SK-N-MC (cell line): ENCODE measurements around the gene ERGIC1.
"Not testable (repeated sequence)": the region's sequence is repeated elsewhere in the genome, so short reads cannot be mapped to it uniquely, and the experiment has no call there.

Source experiments
- DNase-seq: peaks from one replicate; pipeline ENCODE4 v3.0.0-alpha.2; 2011; ENCODE audit warnings: low read depth, low spot score
- H3K27ac ChIP-seq: fragments of 200-600 bp; sonication (generic); 2 replicates; pipeline ENCODE4 v1.5.1; 2016; ENCODE audit warnings: mixed run types
- H3K36me3 ChIP-seq: fragments of 200-600 bp; sonication (generic); 2 replicates; pipeline ENCODE4 v1.6.1; 2017; ENCODE audit warnings: antibody characterized with exemption, low read length, mixed read lengths; ENCODE audit not compliant: insufficient read depth
- H3K4me3 ChIP-seq: fragments of 200-600 bp; sonication (generic); 2 replicates; pipeline ENCODE4 v1.5.1; 2016
- H3K9ac ChIP-seq: fragments of 200-600 bp; sonication (generic); 2 replicates; pipeline ENCODE4 v1.8.0; 2017; ENCODE audit warnings: mixed run types, mixed read lengths; ENCODE audit not compliant: insufficient read length
- H3K9me3 ChIP-seq: fragments of 200-600 bp; sonication (generic); 2 replicates; pipeline ENCODE4 v1.6.1; 2017; ENCODE audit warnings: low read depth, mild to moderate bottlenecking, antibody characterized with exemption, low read length, moderate library complexity, mixed read lengths
- EZH2 ChIP-seq: fragments of 200-600 bp; sonication (generic); IDR thresholded peaks from one replicate; pipeline ENCODE4 v1.6.1; 2017; ENCODE audit warnings: antibody characterized with exemption
- FOXP2 ChIP-seq: optimal IDR thresholded peaks from 2 replicates; pipeline ENCODE3; 2011; ENCODE audit warnings: mild to moderate bottlenecking, moderate library complexity; ENCODE audit not compliant: insufficient read depth; ENCODE audit errors: extremely low read length, control extremely low read depth
- POLR2AphosphoS5 ChIP-seq: IDR thresholded peaks from 2 replicates; pipeline ENCODE4 v1.6.1; 2012; ENCODE audit warnings: mild to moderate bottlenecking, low read depth, low read length, borderline replicate concordance

ERGIC1 gene

GRCh38 chr5:172891716-172892421 is 57.8 kb downstream of the ERGIC1 start:
- TF ChIP-seq FOXP2 (no peak), POLR2AphosphoS5 (no peak), EZH2 (no peak)
- Histone ChIP-seq H3K36me3 (no peaks in the 10 kb centered on the region), H3K27ac (no peak overlapping the region), H3K4me3 (no peak overlapping the region), H3K9ac (no peak overlapping the region), H3K9me3 (no peaks in the 10 kb centered on the region)
- no peak for DNase-seq

- no peak overlapping the region for H3K27ac ChIP-seq
- no peaks in the 10 kb centered on the region for H3K9me3 ChIP-seq
- TF ChIP-seq POLR2AphosphoS5 (no peak), EZH2 (no peak), FOXP2 (no peak)
- no peak overlapping the region for H3K4me3 ChIP-seq
- no peak overlapping the region for H3K9ac ChIP-seq
- no peaks in the 10 kb centered on the region for H3K36me3 ChIP-seq
- no peak for DNase-seq
Observed at GRCh38 chr5:172892713-172893112, 58.7 kb downstream of the ERGIC1 start.

DNA sequence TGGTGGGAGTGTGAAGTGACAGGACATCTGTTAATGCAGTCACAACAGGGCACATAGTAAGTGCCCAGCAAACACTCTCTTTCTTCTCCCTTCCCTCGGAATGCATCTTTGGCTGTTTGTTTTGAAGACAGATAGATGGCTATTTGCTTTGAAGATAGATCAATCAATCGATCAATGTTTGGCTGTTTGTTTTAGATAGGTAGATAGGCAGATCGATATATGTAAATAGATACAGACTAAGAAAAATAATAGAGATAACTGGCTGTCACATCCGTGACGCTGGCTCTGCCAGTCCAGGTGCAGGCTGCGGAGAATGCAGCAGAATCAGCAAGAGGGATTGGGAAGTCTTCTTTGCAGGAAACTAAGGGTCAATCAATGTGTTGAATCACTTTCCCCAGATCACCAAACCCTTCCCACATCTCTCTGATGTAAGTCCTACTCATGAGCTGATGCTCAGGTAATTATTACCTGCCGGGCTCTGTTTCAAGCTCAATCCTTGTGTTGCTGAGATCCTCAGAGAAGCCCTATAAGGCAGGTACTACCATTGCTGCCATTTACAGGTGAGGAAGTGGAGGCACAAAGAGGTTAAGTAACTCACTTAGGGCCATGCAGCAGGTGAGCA is 60.8 kb downstream of the ERGIC1 start:
- H3K27ac ChIP-seq = no peak overlapping the region
- no peaks in the 10 kb centered on the region for H3K36me3 ChIP-seq
- no peak overlapping the region for H3K4me3 ChIP-seq
- no peak for DNase-seq
- no peaks in the 10 kb centered on the region for H3K9me3 ChIP-seq
- H3K9ac ChIP-seq = no peak overlapping the region
- TF ChIP-seq FOXP2 = no peak
- no peak for TF ChIP-seq EZH2
- TF ChIP-seq POLR2AphosphoS5 = no peak

GRCh38 chr5:172895549-172895948 is 61.5 kb downstream of the ERGIC1 start:
- DNase-seq = no peak
- Histone ChIP-seq H3K36me3 (no peaks in the 10 kb centered on the region), H3K27ac (no peak overlapping the region)

GRCh38 chr5:172896465-172896864 is 62.4 kb downstream of the ERGIC1 start:
- no peak for TF ChIP-seq EZH2
- no peak for TF ChIP-seq POLR2AphosphoS5
- TF ChIP-seq FOXP2 = no peak
- no peak overlapping the region for H3K4me3 ChIP-seq
- no peak overlapping the region for H3K27ac ChIP-seq
- H3K36me3 ChIP-seq = no peaks in the 10 kb centered on the region
- no peak for DNase-seq
- no peak overlapping the region for H3K9ac ChIP-seq
- no peaks in the 10 kb centered on the region for H3K9me3 ChIP-seq

More at GRCh38 chr5:172895549-172895948, 61.5 kb downstream of the ERGIC1 start:
- TF ChIP-seq FOXP2 (no peak), POLR2AphosphoS5 (no peak), EZH2 (no peak)
- no peaks in the 10 kb centered on the region for H3K9me3 ChIP-seq
- H3K9ac ChIP-seq = no peak overlapping the region
- no peak overlapping the region for H3K4me3 ChIP-seq

DNA sequence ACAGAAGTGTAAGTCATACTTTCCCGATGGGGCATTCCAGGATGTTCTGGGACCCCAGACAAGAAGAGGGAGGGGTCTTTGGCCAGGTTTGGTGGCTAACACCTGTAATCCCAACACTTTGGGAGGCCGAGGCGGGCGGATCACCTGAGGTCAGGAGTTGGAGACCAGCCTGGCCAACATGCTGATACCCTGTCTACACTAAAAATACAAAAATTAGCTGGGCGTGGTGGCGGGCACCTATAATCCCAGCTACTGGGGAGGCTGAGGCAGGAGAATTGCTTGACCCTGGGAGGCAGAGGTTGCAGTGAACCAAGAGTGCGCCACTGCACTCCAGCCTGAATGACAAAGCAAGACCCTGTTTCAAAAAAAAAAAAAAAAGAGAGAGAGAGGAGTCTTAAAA is 63.0 kb downstream of the ERGIC1 start:
- not testable (repeated sequence) for H3K9me3 ChIP-seq, H3K36me3 ChIP-seq, H3K4me3 ChIP-seq, H3K9ac ChIP-seq, H3K27ac ChIP-seq, DNase-seq

DNA sequence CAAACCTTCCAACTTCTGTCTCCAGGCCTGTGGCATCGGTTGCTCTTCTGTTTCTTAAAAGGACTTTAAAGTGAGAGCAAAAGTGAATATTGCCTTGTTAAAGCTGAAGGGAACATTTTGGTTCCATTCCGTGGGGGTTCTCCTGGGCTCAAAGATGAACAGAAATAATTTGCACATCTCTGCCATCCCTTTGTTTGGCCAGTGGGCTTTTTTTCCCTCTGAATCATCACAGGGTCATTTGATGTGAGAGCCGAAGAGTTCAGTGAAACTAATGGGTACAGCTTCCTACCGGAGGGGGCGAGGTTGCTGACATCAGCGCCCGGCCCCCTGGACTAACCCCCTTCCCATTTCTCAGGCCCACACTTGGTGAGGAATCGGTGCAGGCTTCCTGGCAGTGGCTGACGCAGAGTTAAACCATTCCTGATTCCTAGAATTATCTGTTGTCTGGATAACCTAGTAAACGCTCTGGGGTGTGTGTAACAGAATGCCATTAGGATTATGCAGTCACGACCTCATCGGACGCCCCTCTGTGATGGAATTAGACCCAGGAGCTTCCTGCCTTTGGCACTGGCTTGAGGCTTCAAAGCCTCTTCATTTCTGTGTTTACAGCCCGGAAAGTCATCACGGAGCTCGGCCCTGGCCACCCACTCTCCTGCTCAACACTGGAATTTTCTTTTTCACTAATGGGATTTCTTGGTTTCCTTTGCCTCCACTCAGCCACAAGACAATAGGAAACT is 63.6 kb downstream of the ERGIC1 start:
- no peak overlapping the region for H3K27ac ChIP-seq
- H3K9me3 ChIP-seq = no peaks in the 10 kb centered on the region
- TF ChIP-seq EZH2 = no peak
- TF ChIP-seq POLR2AphosphoS5 = no peak
- no peak for TF ChIP-seq FOXP2
- no peaks in the 10 kb centered on the region for H3K36me3 ChIP-seq
- no peak overlapping the region for H3K9ac ChIP-seq
- H3K4me3 ChIP-seq = no peak overlapping the region
- no peak for DNase-seq

DNA sequence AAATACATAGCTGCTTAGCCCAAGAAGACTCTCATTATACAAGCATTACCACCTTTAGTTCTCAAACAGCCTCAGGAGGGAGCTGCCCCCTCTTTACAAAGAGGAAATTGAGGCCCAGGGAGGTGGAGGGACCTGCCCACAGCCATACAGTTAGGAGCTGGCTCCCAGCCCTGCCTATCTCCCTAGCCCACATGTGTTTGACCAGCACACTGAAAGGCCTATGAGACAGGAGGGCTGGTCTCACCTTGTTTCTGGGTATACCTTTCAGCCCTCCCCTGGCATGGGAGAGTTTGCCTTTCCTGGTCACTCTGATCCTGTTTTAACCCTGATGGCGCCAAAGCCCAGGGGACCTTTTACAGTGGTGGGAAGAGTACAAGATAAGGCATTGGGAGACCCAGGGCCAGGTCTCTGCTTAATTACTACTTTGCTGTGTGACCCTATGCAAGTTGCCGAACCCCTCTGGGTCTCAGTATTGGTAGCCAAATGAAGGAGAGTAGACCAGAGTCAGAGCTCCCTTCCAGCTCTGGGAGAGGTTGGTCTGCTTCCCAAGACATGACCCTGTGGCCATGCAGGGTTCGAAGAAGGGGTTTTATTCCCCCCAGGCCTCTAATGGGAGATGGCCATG is 64.3 kb downstream of the ERGIC1 start:
- Histone ChIP-seq H3K9me3 (no peaks in the 10 kb centered on the region), H3K4me3 (no peak overlapping the region), H3K9ac (no peak overlapping the region), H3K36me3 (no peaks in the 10 kb centered on the region), H3K27ac (no peak overlapping the region)
- DNase-seq = no peak
- no peak for TF ChIP-seq EZH2
- TF ChIP-seq FOXP2 = no peak
- TF ChIP-seq POLR2AphosphoS5 = no peak

GRCh38 chr5:172898843-172899369 is 64.9 kb downstream of the ERGIC1 start:
- no peaks in the 10 kb centered on the region for H3K36me3 ChIP-seq
- no peaks in the 10 kb centered on the region for H3K9me3 ChIP-seq
- TF ChIP-seq FOXP2 (no peak), EZH2 (no peak)
- H3K9ac ChIP-seq = no peak overlapping the region
- DNase-seq = no peak
- H3K27ac ChIP-seq = no peak overlapping the region
- no peak overlapping the region for H3K4me3 ChIP-seq
